Fibroblast of lung (primary cell): ENCODE results near the gene UBA1. TPM values are rescaled to one million over a fixed set of nuclear protein-coding genes. Genes with fewer than 3 reads are reported as not detected.

Experiments
- DNase-seq, 2 donors: peaks; one replicate each; pipeline versions ENCODE4 v3.0.0 to v3.0.0-alpha.2; 2010; ENCODE audit warnings: low read depth in 2 of 2
- H2AFZ ChIP-seq: 2 replicates; pipeline ENCODE4 v1.5.1; 2012; ENCODE audit warnings: low read length, control low read depth, inconsistent platforms
- H3K27ac ChIP-seq: 2 replicates; pipeline ENCODE4 v1.5.1; 2011; ENCODE audit warnings: low read length, control low read depth; ENCODE audit not compliant: insufficient read depth
- H3K27me3 ChIP-seq: 2 replicates; pipeline ENCODE4 v1.5.1; 2011; ENCODE audit warnings: mild to moderate bottlenecking, low read length; ENCODE audit not compliant: control insufficient read depth, insufficient read depth
- H3K36me3 ChIP-seq: 2 replicates; pipeline ENCODE4 v1.5.1; 2011; ENCODE audit warnings: low read length; ENCODE audit not compliant: control insufficient read depth, insufficient read depth
- H3K4me1 ChIP-seq: 2 replicates; pipeline ENCODE4 v1.5.1; 2011; ENCODE audit warnings: low read length; ENCODE audit not compliant: control insufficient read depth, insufficient read depth; ENCODE audit errors: extremely low read depth
- H3K4me2 ChIP-seq: 2 replicates; pipeline ENCODE4 v1.5.1; 2011; ENCODE audit warnings: low read length, control low read depth; ENCODE audit not compliant: insufficient read depth; ENCODE audit errors: extremely low read depth
- H3K4me3 ChIP-seq, 4 experiments: fragments of 200-600 bp in 1 of 4; sonication (generic) in 1 of 4; replicated peaks in 1 of 4; 2 replicates each; pipeline ENCODE4 v1.5.1; 2011 to 2016; ENCODE audit warnings: low read length in 4 of 4, low read depth in 3 of 4, mild to moderate bottlenecking in 3 of 4, control low read depth in 2 of 4, inconsistent platforms in 1 of 4, mixed read lengths in 1 of 4; ENCODE audit not compliant: insufficient read depth in 1 of 4; ENCODE audit errors: control extremely low read depth in 1 of 4
- H3K79me2 ChIP-seq: 2 replicates; pipeline ENCODE4 v1.5.1; 2012; ENCODE audit warnings: mild to moderate bottlenecking, low read length, inconsistent platforms; ENCODE audit not compliant: control insufficient read depth, insufficient read depth
- H3K9ac ChIP-seq: 2 replicates; pipeline ENCODE4 v1.5.1; 2011; ENCODE audit warnings: mild to moderate bottlenecking, low read length, control low read depth; ENCODE audit not compliant: insufficient read depth
- H3K9me3 ChIP-seq: 2 replicates; pipeline ENCODE4 v1.5.1; 2012; ENCODE audit warnings: low read depth, low read length; ENCODE audit not compliant: control insufficient read depth, insufficient read depth
- H4K20me1 ChIP-seq: 2 replicates; pipeline ENCODE4 v1.5.1; 2011; ENCODE audit warnings: low read length; ENCODE audit not compliant: control insufficient read depth, insufficient read depth; ENCODE audit errors: extremely low read depth
- CTCF ChIP-seq, 2 donors: IDR thresholded peaks in 1 of 2; conservative IDR thresholded peaks in 1 of 2; 1 replicate in 1 of 2; 2 replicates in 1 of 2; pipeline ENCODE4 v1.5.1; 2011 to 2012; ENCODE audit warnings: low read length in 2 of 2, control low read depth in 1 of 2, inconsistent platforms in 1 of 2, low read depth in 1 of 2, mild to moderate bottlenecking in 1 of 2
- EZH2 ChIP-seq: IDR thresholded peaks from 2 replicates; pipeline ENCODE4 v1.5.1; 2012; ENCODE audit warnings: low read length, control low read depth, mild to moderate bottlenecking; ENCODE audit errors: missing control alignments
- polyA plus RNA-seq, 2 donors: library from polyadenylated mRNA; depleted of rRNA in 1 of 2; stranded (reverse) in 1 of 2; unstranded in 1 of 2; fragments of >200 nt; gene quantifications; 2 replicates each; pipeline ENCODE4 v1.2.1, GENCODE V29; 2011 to 2012; ENCODE audit warnings: missing spikeins in 1 of 2
- total RNA-seq: library from RNA; depleted of rRNA; stranded (reverse); fragments of >200 nt; gene quantifications from 2 replicates; pipeline ENCODE4 v1.2.1, GENCODE V29; 2014

UBA1 gene
- total and polyA plus RNA-seq, 2 donors (not counting 1 experiment from before 2014, with no cell fraction given): 135 to 158 TPM

DNA sequence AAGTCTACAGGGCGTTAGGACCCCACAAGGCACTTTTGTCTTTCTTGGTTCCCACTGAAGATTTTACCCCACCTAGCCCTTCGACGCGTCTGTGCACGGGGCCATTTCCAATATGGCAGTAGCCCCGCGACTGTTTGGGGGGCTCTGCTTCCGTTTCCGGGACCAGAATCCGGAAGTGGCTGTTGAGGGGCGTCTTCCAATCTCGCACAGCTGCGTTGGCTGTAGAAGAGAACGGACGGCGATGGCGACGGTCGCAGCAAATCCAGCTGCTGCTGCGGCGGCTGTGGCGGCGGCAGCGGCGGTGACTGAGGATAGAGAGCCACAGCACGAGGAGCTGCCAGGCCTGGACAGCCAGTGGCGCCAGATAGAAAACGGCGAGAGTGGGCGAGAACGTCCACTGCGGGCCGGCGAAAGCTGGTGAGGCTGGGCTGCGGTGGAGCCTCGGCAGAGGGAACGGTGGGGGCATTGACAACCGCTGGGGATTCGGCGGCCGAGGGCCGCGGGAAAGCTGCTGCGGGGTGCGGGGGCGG, 39.2 kb downstream of the UBA1 start, which contains the start of gene USP11:
Gene USP11 (plus strand): TSS at position 207 of the 530 bp plus-strand sequence. CDS start 35 bp downstream, at position 242.
- H3K4me3 ChIP-seq: peak within 1 kb of the TSS; percentile 55 to 91 (median 72)
- H3K4me1 ChIP-seq: no peaks in the 10 kb centered on the region
- H3K4me2 ChIP-seq: peak within 1 kb of the TSS; percentile 74
- H3K79me2 ChIP-seq: peaks cover 34% of the 10 kb centered on the region
- H3K36me3 ChIP-seq: peaks cover 2% of the 10 kb centered on the region
- peak within 1 kb of the TSS; percentile 79 for H3K9ac ChIP-seq
- no peaks in the 10 kb centered on the region for H3K9me3 ChIP-seq
- no peak for TF ChIP-seq EZH2
- TF ChIP-seq CTCF (conservative IDR thresholded peaks at IDR 0.05 in 1 of 2, IDR thresholded peaks at IDR 0.05 in 1 of 2; ENCODE audit: low read depth in 1 of 2, low read length in 2 of 2): no peak
- H3K27ac ChIP-seq: peak within 1 kb of the TSS; percentile 94
- peak; percentile 42 to 60 for DNase-seq
- no peaks in the 10 kb centered on the region for H4K20me1 ChIP-seq
- no peaks in the 10 kb centered on the region for H3K27me3 ChIP-seq
- peak within 1 kb of the TSS; percentile 13 for H2AFZ ChIP-seq

- Histone ChIP-seq H3K27ac (peak overlapping the region; percentile 94), H2AFZ (no peak overlapping the region), H3K4me1 (no peaks in the 10 kb centered on the region), H3K9ac (peak overlapping the region; percentile 79), H3K4me2 (peak overlapping the region; percentile 69), H3K36me3 (peaks cover 2% of the 10 kb centered on the region), H3K79me2 (peaks cover 34% of the 10 kb centered on the region), H3K27me3 (no peaks in the 10 kb centered on the region), H3K9me3 (no peaks in the 10 kb centered on the region), H3K4me3 (peak overlapping the region; percentile 55 to 91 (median 72)), H4K20me1 (no peaks in the 10 kb centered on the region)
- peak; percentile 97 to 98 for DNase-seq
- no peak for TF ChIP-seq EZH2
- TF ChIP-seq CTCF (conservative IDR thresholded peaks at IDR 0.05 in 1 of 2, IDR thresholded peaks at IDR 0.05 in 1 of 2; ENCODE audit: low read depth in 1 of 2, low read length in 2 of 2): no peak
These were observed 39.9 kb downstream of the UBA1 start for GRCh38 chrX:47233333-47234113.

DNA sequence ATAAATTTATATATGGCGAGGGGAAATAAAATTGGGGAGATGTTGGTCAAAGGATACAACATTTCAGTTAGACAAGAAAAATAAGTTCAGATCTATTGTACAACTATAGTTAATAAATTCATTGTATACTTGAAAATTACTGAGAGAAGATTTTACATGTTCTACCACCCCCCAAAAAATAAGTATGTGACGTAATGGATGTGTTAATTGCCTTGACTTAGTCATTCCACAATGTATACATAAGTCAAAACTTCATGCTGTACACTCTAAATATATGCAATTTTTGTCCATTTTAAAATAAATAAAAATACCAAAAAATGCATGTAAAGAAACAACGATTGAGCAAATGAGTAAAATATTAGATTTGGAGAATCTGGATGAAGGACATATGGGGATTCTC, 41.0 kb downstream of the UBA1 start:
- Histone ChIP-seq H3K9ac (no peak overlapping the region), H3K27ac (peak overlapping the region; percentile 94), H4K20me1 (no peaks in the 10 kb centered on the region), H3K79me2 (peaks cover 35% of the 10 kb centered on the region), H3K36me3 (no peaks in the 10 kb centered on the region), H3K9me3 (no peaks in the 10 kb centered on the region), H3K4me2 (peak overlapping the region; percentile 69), H3K27me3 (no peaks in the 10 kb centered on the region), H2AFZ (no peak overlapping the region), H3K4me3 (peak overlapping the region; percentile 55 to 91 (median 72)), H3K4me1 (no peaks in the 10 kb centered on the region)
- DNase-seq: peak in 1 of 2 donors; percentile 43
- TF ChIP-seq EZH2 (no peak), CTCF (conservative IDR thresholded peaks at IDR 0.05 in 1 of 2, IDR thresholded peaks at IDR 0.05 in 1 of 2; ENCODE audit: low read depth in 1 of 2, low read length in 2 of 2) (no peak)
